Neural progenitor cell (in vitro differentiated cells): Measurements from ENCODE around the gene PBX1.

ENCODE experiments used
- EZH2 ChIP-seq: fragments of 200-600 bp; sonication (generic); IDR thresholded peaks from 2 replicates; pipeline ENCODE4 v1.6.1; 2017; ENCODE audit warnings: antibody characterized with exemption, mild to moderate bottlenecking, moderate library complexity
- EZH2phosphoT487 ChIP-seq: fragments of 200-600 bp; sonication (generic); IDR thresholded peaks from 2 replicates; pipeline ENCODE4 v1.6.1; 2017; ENCODE audit warnings: antibody characterized with exemption
- TF ChIP-seq, protein P1 (sequence below): fragments of 200-600 bp; sonication (generic); IDR thresholded peaks from 2 replicates; pipeline ENCODE4 v1.5.1; 2017; ENCODE audit warnings: antibody characterized with exemption, mild to moderate bottlenecking

DNA sequence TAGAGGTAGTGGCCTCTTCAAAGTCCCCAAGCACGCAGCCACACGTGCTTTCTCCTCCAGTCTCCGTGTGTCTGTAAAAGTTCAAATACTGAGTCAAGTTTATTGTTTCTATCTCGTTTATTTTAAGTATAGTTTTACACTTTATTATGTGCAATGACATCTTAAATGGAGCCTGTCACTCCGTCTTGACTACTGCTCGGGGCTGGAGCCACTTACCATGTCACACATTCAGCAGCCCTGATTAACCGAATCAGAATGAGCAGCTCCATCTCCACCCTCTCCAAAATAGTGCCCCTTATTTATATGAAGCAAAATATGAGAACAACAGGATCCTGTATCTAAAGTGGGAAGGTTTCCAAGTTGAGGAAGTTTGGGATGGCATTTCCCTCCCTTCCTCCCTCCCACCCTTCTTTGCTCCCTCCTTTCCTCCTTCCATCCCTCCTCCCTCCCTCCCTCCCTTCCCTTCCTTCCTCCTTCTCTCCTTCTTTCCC is 201.0 kb downstream of the PBX1 start:
- TF ChIP-seq, protein P1, sequence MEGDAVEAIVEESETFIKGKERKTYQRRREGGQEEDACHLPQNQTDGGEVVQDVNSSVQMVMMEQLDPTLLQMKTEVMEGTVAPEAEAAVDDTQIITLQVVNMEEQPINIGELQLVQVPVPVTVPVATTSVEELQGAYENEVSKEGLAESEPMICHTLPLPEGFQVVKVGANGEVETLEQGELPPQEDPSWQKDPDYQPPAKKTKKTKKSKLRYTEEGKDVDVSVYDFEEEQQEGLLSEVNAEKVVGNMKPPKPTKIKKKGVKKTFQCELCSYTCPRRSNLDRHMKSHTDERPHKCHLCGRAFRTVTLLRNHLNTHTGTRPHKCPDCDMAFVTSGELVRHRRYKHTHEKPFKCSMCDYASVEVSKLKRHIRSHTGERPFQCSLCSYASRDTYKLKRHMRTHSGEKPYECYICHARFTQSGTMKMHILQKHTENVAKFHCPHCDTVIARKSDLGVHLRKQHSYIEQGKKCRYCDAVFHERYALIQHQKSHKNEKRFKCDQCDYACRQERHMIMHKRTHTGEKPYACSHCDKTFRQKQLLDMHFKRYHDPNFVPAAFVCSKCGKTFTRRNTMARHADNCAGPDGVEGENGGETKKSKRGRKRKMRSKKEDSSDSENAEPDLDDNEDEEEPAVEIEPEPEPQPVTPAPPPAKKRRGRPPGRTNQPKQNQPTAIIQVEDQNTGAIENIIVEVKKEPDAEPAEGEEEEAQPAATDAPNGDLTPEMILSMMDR = no peak
- no peak for TF ChIP-seq EZH2phosphoT487
- TF ChIP-seq EZH2 = no peak
